Dedifferentiated amniotic fluid mesenchymal stem cell (primary cell): ENCODE measurements around the gene HMG20A.

Source experiments
- DNase-seq: peaks from one replicate; pipeline ENCODE4 v3.0.0-alpha.2; 2016; ENCODE audit errors: extremely low spot score

HMG20A gene

DNA sequence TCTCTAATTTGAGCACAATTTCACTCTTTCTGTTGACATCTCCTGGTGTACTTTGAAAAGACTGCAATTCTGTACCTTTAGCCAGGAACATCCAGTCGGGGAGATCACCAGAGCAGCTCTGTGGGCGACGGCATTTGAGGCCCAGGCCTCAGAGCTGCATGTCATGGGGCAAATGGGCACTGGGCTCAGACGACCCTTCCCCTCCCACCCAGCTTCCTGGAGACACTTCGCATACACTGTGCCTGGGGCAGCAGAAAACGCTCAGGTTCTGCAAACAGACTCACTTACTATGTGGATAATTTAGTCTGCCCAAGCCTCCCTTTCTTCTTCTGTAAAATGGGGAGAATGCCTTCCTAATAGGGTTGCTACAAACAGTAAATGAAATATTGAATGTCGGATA is 96.9 kb downstream of the HMG20A start:
- no peak for DNase-seq

DNA sequence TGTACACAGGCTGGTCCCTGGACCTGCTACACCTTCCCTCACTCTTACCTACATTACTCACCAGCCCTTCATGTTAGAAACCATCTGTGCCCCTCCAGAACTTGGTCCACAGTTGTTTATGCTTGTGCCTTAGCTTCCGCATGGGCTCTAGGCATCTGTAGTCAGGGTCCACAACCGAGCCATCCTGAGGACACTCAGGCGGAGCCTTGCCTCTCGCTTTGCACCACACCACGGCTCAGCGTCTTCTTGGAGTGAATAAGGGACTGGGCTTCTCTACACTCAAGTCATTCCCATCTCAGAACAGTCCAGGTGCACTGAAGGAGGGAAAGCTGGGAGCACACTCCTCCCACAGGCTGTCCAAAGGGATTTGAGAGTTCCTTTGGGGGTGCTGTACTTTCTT is 97.8 kb downstream of the HMG20A start:
- DNase-seq: no peak

DNA sequence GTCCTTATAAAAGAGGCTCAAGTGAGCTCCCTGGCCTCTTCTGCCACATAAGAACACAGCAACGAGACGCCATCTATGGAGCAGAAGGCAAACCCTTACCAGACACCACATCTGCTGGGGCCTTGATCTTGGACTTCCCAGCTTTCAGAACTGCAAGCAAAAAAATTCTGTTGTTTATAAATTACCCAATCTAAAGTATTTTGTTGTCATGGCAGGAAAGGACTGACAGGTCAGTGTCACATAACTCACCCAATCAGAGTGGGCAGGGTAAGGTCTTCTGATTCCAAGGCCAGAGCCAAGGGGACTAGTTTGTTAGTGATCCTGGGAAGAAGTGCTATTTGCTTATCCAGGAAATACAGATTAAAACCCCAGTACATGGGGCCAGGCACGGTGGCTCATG is 98.9 kb downstream of the HMG20A start:
- no peak for DNase-seq

DNA sequence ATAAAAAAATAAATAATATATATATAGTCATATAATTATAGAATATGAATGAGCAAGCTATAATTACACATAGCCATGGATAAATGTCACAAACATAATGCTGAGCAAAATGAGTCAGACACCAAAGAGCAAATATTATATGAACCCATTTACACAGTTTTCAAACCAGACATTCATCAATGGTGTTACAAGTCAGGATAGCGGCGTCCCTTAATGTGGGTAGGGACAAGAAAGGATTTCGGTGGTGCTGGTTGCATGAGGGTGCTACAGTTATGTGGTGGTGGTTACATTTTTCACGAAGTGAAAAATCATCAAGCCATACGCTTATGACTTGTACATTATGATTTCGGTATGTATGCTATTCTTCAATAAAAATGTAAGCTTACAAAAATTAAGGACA is 100.5 kb downstream of the HMG20A start:
- DNase-seq: no peak

DNA sequence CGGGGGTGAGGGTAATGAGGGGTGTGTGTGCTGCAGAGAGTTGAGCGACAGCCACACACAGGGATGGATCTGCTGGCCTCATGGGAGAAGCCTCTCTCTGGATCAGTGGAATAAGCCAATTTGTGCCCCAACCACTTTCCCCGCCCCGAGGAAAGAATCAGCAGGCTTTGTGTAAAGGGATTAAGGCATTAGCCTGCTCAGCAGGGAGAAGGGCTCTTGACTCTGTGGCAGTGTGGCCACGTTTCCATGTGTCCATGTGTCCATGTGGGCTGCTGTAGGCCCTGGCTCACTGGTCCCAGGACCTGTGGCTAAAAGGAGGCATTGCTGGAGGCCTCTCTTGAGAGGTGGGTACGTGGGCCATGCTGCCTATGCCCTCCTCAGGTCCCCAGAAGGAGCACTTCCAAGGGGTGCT is 104.7 kb downstream of the HMG20A start:
- DNase-seq: no peak

DNA sequence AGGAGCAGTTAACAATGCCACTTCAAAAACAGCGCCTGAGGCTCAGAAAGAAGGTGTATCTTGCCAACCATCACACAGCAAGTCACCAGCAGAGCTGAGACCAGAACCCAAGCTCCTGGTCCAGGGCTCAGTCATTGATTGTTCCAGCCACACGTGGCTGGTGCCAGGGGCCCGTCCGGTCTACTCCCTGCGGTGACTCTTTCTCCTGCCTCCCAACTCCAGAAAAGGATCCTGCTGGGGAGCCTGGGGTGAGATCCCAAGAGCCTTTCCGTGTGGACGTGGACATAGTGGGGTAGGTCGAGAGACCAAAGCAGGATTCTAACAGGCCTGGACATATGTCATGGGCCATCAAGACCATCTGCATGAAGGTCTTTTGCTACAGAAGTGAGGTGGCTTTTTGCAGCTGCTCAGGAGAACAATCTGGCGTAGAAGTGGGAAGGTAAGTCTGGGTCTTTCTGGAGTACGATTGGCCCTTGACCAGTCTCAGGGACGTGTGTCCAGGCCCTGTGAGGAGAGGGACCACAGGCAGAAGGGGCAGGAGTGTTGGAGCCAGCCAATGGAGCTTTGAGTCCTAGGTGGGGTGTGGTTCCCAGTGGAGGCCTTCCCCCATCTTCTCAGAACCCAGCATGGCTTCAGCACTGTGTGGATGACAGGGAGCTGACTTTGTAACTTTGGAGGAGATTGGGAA is 105.4 kb downstream of the HMG20A start:
- no peak for DNase-seq

DNA sequence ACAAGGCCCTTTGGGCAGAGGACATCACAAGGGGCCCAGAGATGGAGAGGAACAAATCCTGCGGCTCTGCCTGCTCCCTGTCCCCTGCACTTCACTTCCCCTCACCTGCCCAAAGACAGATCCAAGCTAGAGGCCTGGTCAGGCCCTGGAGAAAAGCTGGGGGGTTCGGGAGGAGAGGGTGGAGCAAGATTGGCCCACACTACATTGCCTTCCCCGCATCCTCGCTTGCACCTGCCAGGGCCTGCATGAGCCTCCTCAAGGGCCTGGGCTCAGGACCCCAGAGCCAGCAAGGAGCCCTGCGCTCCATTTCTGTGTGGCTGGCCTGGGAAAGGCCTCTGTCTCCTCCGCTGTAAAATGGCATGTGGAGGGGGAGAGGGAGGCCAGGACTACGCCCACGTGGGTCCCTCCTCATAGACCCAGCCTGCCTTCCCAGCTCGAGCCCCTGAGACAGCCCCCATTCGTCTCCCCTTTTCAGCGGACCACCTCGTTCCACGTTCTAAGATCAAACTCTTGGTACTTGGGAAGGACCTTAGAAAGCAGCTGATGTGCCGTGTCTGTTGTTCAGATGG is 106.0 kb downstream of the HMG20A start:
- DNase-seq: no peak

DNA sequence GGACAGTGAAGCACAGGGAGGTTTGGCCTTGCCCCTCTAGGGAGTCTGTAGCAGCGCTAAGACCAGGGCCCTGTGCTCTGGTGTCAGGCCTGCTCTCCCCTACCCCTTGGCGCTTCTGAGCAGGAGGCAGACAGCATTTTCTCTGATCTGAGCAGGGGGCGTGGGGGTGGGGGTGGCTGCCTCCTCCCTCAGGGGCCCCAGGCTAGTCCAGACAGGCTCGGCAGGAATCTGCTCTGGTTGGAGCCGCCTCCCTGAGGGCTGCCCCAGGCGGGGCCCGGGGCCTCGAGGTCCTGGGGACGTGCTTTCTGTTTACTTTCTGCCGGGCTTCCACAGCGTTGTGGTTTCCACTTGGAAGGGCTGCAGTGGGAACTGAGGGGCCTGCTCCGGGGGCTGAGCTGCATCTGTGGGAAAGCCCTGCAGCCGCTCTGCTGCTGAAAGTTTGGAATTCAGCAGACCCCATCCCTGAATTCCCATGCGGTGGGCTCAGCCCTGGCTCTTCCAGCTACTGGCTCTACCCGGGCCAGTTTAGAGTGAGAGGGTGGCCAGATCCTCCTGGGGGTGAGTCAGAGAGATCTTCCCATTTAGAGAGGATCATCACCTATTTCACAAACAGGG is 106.6 kb downstream of the HMG20A start:
- peak; percentile 47 for DNase-seq

DNA sequence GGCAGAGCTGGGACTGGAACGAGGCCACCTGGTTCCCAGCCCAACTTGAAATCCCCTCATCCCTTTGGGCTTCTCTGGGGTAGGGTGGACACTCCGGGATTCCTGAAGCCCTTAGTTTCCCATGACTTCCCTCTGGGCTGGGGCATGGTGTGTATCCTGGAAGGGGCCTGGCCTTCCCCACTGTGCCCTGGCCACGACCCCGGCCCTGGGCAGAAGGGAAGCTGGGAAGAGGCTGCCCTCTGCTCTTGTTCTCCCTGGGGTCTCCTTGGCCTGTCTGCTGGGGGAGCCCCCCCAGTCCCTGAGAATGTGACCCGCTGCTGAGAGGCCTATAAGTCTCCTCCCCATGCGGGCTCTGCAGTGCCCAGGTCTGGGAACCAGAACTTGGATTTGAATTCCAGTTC is 107.1 kb downstream of the HMG20A start:
- no peak for DNase-seq

DNA sequence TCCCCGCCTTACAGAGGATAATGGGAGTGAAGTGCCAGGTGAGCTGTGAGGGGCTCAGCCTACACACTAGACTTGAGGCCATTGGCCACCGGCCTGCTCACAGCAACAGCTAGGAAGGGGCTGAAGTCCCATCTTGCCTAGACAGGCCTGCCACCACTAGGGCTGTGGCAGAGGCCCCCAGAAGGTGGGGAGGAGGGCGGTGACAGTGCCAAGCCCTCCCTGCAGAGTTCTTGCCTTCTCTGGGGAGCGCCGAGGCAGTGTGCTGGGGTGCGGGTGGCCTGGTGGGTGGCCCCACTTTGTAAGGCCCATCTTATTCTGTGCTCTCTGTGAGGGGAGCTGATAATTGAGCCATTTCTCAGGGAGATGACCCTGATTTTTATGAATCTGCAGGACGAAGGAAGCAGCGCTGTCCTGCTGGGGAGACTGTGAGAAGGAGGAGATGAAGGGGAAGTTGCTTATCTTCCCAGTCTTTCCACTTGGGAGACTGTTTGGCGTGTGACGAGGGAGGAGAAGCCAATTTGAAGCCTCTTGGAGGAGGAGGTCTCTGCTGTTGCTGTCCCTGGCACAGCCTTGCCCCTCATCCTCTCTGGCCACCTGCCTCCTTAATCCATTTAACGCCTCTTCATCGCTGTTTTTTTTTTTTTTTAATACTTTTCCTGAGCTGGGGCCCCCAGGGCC is 107.7 kb downstream of the HMG20A start:
- DNase-seq: no peak

DNA sequence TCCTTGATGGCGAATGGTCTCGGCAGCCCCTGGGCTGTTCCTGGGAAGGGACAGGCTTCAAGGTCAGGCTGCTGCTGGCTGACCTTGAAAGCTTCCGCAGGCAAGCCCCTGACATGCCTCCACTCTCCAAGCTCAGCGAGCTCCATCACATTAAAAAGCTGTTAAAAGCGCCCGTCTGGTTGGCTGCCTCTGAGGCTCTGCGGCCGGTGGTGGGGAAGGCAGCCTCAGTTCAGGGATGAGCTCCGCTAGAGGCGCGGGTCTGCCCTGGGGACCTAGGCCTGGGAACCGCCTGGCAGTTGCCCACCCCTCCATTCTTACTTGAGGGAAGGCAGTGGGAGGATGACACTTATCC is 108.3 kb downstream of the HMG20A start:
- DNase-seq: no peak

DNA sequence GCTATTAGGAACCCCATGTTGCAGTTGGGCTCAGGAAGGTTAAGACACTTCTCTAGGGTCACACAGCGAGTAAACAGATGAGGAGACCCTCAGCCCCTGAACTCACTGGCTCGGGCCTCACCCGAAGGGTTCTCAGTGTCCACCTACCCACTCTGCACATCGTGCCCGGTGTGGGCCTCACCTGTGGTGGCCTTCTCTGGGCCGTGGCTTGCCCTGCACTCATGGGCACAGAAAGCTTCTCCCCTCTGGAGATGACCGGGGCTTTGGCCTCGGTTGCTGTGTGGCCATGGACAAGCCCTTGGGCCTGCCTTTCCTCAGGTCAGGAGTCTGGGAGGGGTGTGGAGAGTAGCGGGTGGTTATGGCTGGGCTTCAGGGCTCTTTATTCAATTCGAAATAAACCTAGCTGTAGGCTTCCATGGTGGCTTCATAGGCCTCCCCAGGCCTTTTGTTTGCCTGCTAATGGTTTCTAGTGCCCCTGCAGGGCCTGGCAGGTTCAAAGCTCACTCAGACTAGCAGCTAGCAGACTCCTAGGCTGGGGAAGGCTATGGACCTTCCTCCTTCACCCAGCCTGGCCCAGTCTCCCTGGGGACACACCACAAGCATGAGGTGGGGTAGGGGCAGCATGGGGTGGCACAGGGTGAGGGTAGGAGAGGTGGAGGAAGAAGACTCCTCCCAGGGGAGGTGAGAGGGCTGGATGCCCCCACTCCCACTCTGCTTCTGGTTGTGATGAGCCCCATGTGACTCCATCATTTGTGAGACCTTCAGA is 108.9 kb downstream of the HMG20A start:
- no peak for DNase-seq

DNA sequence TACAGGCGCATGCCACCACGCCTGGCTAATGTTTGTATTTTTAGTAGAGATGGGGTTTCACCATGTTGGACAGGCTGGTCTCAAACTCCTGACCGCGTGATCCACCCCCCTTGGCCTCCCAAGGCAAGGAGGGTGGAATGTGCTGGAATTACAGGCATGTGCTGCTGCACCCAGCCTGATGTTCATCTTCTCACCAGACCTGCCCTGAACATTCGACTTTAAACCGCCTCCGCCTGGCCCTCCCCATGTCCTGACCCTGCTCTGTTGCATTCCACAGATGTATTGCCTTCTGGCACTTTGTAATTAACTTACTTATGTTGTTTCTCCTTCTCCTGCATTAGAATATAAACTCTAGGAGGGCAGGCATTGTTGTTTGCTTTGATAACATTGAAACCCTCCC is 109.9 kb downstream of the HMG20A start:
- no peak for DNase-seq

DNA sequence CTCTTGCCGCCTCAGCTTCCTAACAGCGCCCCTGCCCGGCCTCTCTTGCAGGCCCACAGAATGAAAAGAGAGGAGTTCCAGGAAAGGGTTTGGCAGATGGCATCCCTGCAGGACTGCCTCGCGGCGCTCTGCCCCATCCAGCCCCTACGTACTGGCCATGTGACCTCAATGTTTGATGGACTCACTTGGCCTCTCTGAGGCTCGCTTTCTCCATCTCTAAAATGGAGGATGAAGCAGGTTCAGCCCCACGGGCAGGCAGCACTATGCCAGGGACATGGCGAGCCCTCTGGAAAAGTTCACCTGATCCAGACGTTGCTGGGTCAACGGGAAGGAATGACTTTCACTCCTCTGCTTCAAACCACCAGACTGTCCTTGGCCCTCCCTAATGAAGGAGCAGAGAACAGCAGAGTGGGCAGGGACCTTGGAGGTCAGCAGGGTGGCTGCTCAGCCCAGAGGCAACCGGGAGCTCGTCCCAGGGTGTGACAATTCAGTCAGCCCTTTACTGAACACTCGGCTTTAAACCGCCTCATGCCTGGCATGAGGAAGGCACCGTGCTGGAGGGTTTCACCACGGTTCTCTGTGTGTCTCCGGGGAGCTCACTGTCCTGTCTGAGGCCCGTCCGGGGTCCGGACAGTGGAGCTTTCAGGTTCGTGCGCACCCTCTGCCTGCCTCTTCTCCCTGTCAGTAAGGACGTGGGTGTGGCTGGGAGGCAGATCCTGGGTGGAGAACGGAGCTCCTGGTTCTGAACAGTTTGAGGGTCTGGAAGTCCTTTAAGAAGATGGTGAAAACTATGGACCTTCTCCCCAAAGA is 110.7 kb downstream of the HMG20A start:
- no peak for DNase-seq

DNA sequence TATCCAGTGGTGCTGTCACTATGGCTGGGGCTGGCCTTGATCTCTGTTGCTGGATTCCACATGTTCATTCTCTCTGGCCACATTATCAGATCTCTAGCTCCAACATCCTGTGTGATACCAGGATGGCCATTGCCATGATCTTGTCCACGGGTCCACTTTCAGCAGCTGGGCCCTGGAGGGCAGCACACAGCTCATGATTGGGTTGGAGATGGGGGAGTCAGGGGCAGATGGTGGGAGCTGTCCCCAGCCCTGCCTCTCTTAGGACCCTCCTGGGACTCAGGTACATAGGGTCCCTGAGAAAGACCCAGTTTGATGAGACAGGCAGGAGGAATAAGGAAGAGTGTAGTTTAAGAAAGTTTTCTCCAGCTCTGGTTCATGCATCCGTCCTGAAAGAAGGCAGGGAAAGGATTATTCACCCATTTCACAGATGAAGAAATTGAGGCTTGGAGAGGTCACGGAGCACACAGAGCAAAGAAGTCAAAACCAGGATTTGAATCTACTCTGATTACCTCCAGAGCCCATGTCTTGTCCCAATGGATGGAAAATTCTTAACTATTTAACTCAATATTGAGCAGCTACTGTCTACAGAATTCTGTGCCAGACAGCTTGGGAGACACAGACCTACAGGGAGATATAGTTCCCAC is 111.5 kb downstream of the HMG20A start:
- DNase-seq: no peak

DNA sequence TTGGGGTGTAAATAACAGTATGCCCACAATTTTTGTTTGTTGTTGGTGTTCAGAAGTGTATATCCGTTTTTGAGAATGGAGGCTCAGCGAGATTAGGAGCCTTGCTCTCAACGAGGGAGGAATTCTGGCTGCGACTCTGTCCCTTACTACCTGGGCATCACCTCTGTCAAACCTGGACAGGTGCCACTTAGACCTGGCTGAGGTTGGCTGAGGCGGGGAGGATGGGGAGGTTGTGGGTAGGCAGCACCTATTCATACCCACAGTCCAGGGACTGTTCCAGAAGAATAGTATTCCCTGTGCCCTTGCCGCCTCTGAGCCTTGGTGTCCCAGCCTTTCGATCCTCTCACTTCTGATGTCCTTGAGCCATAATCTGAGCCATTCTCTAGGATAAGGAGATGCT is 112.2 kb downstream of the HMG20A start:
- DNase-seq: no peak

DNA sequence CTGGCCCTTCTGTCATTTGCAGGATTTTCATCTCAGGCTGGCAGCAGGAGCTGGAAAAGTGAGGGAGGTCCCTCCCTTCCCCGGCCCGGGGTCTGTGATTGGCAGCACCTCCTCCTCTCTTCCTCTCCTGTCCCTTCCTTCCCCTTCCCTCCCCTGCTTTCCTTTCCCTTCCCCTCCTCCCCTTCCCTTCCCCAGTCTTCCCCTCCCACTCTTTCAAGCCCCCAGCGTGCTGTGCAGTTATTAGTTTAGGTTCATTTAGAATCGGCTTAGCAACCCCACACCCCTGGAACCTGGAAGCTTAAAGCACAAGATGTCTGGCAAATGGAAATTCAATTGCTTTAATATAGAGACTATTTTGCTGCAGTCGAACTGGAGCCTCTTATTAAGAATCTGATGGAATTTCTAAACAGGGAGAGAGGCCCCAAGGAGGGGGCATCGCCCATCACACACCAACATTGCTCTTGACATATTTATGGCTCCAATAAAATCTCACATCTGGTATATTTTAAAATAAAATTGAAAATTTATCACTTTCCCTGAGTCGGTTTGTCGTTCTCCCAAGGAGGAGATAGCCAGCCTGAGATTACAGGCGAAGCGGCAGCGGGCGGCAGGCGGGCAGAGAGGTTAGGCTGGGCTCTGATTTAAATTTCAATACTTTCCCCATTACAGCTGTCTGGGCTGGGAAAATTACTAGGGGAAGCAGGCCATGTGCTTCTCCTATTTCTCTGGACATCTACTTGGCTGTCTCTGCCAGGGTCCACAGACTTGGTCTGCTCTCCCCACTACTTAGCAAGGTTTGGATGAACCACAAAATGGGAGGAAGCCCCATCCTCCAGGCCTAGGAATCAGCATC is 113.1 kb downstream of the HMG20A start:
- DNase-seq: no peak
